ENCODE measurements around the gene B4GALT5. TPM values are rescaled to one million over a fixed set of nuclear protein-coding genes. Genes with fewer than 3 reads are reported as not detected.

Gene B4GALT5
- polyA plus RNA-seq, 1 donor = 31.4 TPM

DNA sequence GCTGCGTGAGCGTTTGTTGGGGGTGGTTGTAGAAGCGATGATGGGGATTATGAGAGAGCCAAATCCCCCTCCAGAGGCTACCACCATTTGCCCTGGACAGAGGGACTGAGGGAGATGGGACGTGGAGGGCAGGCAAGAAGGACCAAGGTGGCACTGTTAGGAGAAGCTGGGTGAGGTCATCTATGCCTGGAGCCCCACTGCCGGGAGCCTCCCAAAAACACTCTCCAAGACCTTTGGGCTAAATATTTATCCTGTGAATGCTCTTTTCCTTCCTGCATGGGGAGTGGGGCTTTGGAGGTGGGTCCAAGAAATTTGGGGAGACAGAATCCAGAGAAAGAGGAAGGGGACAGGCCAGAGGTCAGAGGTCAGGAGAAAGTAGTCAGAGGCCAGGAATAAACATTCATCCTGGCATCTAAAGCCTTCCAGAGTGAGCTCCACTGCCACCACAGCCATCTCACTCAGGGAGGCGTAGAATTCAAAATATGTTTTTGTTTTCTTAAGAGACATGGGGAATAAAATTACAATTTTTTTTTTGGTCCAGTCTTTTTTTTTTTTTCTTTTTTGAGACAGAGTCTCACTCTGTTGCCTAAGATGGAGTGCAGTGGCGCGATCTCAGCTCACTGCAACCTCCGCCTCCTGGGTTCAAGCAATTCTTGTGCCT lies 128.0 kb downstream of the B4GALT5 start:
- no peak for DNase-seq (ENCODE audit: low read depth)

DNA sequence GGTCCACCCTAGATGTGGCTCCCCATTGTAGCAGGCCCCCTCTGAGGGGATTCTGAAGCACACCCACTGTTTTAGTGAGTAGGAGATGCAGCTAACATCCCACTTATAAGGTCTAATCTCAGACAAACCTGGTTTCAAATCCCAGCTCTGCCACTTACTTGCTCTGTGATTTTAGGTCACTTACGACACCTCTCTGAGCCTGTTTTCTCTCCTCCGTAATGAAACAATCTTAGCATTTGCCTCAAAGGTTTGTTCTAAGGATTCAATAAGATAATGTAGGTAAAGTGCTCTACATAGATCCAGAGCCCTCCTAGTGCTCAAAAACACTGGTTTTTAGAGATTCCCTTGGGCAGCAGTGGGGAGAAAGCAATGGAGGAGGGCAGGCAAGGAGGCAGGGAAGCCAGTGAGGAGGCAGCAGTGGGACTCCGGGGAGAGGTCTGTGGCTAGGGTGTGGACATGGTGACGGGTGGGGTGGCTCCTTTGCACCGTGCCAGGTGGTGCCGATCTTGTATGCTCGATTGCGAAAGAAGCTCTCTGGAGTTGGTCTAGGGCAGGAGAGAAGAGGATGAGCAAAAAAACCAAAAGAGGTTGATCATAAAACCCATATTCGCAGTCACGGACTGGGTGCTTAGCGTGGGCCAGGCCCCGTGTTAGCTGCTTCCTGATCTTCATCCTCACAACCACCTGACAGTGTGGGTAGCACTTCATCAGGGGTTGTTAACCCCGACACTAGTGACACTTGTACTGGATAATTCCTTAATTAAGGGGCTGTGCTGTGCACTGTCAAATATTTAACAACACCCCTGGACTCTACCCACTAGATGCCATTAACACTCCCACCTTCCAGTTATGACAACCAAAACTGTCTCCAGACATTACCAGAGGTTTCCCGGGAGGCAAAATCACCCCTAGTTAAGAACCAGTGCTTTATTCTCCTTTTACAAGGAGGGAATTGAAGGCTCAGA lies 129.0 kb downstream of the B4GALT5 start:
- no peak for DNase-seq (ENCODE audit: low read depth)

DNA sequence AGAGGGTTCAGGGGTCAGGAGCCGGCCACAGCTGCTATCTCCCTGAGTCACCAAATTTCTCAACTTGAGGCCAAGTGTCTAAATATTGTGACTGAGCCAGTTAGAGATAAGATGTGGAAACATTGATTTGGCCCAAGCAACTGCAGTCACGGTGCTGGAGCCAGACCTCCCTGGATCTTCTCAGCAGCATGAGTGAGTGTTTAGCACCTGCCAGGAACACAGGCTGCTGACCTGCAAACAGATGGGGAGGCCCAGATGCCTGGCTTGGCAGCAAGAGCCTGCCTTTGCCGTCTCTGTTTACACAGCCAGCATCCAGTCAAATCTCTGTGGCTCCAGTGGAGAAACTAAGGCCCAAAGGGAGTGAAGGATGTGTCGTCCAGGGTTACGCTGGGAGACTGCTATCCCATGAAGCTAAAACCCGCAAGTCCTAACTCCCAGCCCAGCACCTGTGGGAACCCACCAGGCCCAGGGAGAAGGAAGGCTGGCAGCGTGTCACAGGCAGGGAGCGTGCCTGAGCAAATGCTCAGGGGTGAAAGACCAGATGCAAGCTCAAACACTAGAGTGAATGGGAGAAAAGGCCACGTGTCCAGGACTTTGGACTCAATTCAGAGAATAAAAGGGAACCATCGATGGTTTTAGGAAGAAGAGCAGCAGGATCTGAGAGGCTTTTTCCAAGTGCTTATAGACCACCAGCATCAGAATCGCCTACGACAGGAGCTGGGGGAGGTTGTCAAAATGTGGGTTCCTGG lies 129.8 kb downstream of the B4GALT5 start:
- peak; percentile 78 for DNase-seq (ENCODE audit: low read depth)

DNA sequence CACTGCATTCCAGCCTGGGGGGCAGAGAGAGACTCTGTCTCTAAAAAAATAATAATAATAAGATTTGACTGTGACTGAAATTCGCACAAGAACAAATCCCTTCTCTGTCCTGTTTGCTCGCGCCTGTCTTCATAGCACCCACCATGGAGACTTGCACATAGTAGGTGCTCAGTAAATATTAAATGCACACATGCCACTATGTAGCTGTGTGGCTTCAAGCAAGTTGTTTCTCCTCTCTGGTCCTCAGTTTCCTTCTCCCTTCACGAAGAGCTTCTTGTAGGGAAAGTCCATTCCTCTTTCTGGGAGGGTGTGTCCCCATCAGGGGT lies 130.4 kb downstream of the B4GALT5 start:
- DNase-seq (ENCODE audit: low read depth) = no peak

Other genes with a start within 250 kb of the B4GALT5 start
- 7.1 TPM for gene KCNB1, start 231.2 kb downstream of the B4GALT5 start, polyA plus RNA-seq (ENCODE audit: insufficient read length)
- gene PTGIS, start 145.7 kb downstream of the B4GALT5 start, polyA plus RNA-seq (ENCODE audit: insufficient read length) = 22.2 TPM
- 5.7 TPM for gene SLC9A8, start 99.0 kb upstream of the B4GALT5 start, polyA plus RNA-seq (ENCODE audit: insufficient read length)
- gene SPATA2, start 201.7 kb upstream of the B4GALT5 start, polyA plus RNA-seq (ENCODE audit: insufficient read length) = 5.7 TPM
- 45.3 TPM for gene RNF114, start 222.5 kb upstream of the B4GALT5 start, polyA plus RNA-seq (ENCODE audit: insufficient read length)

Measured in forelimb muscle (tissue), 1 donor.